Type B pancreatic cell (in vitro differentiated cells): ENCODE measurements around the gene HHATL. TPM values are rescaled to one million over a fixed set of nuclear protein-coding genes. Genes with fewer than 3 reads are reported as not detected.
A peak's percentile ranks its signal among the peaks of the same experiment; 100 is the strongest.

ENCODE experiments used
- DNase-seq: peaks from one replicate; pipeline ENCODE4 v3.0.0; 2021; ENCODE audit warnings: mixed read lengths; ENCODE audit not compliant: unreplicated experiment; ENCODE audit errors: extremely low spot score
- H3K27ac Mint-ChIP-seq: 2 replicates; pipeline ENCODE4 v1.8.0; 2021; ENCODE audit warnings: mild to moderate bottlenecking, mixed read lengths
- H3K27me3 Mint-ChIP-seq: 2 replicates; pipeline ENCODE4 v1.8.0; 2021; ENCODE audit warnings: mixed read lengths
- H3K36me3 Mint-ChIP-seq: 2 replicates; pipeline ENCODE4 v1.8.0; 2021; ENCODE audit warnings: mixed read lengths
- H3K4me1 Mint-ChIP-seq: one replicate; pipeline ENCODE4 v1.8.0; 2021; ENCODE audit warnings: mixed read lengths; ENCODE audit not compliant: unreplicated experiment
- H3K4me3 Mint-ChIP-seq: 2 replicates; pipeline ENCODE4 v1.8.0; 2021; ENCODE audit warnings: mild to moderate bottlenecking, mixed read lengths
- H3K9me3 Mint-ChIP-seq: 2 replicates; pipeline ENCODE4 v1.8.0; 2021; ENCODE audit warnings: mixed read lengths
- total RNA-seq: library from RNA; stranded (reverse); gene quantifications from 2 replicates; pipeline ENCODE4 v1.2.1, GENCODE V29; 2021; ENCODE audit warnings: low replicate concordance
- TF ChIP-seq, protein P1 (sequence below): fragments of 200-600 bp; sonication (generic); conservative IDR thresholded peaks from 2 replicates; pipeline ENCODE4 v1.5.0; 2021; ENCODE audit warnings: antibody characterized with exemption, mild to moderate bottlenecking

The HHATL gene
- total RNA-seq, 1 donor from 2014 or later: not detected

DNA sequence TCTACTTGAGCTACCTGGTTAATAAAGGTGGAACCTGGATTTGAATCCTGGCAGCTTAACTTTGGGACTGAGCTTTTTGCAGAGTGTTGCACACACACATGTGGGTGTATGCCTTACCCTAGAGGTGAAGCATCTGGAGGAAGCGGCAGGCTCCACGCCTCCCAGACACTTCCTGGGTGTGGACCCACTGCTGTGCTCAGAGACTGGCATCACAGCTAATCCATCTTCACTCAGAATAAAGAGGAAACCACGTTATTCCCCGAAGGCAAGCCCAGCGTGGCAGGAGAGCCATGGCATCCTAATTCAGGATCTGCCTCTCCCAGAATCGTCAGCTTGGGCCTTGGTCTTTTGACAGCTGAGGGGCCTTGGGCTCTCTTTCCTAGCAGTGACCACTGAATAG is 45.0 kb upstream of the HHATL start:
- Mint-ChIP-seq H3K4me1 (no peaks in the 10 kb centered on the region), H3K36me3 (no peaks in the 10 kb centered on the region), H3K4me3 (no peak overlapping the region), H3K27me3 (no peaks in the 10 kb centered on the region), H3K9me3 (no peaks in the 10 kb centered on the region), H3K27ac (no peak overlapping the region)
- no peak for DNase-seq
- TF ChIP-seq, protein P1, sequence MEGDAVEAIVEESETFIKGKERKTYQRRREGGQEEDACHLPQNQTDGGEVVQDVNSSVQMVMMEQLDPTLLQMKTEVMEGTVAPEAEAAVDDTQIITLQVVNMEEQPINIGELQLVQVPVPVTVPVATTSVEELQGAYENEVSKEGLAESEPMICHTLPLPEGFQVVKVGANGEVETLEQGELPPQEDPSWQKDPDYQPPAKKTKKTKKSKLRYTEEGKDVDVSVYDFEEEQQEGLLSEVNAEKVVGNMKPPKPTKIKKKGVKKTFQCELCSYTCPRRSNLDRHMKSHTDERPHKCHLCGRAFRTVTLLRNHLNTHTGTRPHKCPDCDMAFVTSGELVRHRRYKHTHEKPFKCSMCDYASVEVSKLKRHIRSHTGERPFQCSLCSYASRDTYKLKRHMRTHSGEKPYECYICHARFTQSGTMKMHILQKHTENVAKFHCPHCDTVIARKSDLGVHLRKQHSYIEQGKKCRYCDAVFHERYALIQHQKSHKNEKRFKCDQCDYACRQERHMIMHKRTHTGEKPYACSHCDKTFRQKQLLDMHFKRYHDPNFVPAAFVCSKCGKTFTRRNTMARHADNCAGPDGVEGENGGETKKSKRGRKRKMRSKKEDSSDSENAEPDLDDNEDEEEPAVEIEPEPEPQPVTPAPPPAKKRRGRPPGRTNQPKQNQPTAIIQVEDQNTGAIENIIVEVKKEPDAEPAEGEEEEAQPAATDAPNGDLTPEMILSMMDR: no peak

DNA sequence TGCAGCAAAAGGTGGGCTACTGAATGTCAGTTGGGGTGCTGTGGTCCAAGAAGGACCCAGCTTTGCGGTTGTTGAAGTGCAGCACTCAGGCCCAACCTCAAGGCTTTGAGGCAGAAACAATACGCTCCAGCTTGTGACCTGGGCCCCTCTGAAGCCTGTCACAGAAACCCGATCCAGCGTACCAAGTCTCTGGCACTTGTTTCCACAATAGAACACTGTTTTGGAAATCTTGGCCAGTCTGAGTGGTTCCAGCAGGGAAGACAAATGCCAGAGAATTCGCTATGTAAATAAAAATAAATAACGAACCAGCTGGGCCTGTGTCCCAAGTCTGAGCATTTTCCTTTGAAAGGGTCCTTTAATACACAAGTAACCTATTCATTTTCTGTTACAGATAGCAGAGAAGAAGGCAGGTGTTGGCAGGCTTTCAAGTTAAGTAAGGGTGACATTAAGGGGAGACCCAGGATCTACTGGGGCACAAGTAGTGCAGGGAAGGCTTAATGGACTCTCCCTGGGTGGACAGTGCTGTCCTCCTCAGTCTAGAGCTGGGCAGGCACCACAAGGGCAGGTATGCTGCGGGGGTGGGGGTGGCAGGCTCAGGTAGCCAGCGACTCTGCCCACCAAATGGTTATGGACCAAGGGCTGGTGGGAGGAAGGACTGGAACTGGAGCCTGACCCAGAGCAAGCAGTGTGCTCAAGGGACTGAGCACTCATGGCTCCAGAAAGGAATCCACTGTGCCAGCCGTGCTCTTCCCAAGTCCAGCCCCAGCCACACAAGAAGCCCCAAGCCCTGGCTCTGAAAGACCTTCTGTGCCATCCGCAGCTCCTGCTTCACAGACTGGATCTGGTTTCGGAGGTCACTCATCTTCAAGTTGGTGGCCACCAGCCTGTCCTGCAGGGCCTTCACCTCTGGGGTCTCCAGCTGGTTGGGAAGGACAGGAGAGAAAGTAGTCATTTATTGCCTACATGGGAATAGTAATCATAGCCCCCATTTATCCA is 44.2 kb upstream of the HHATL start:
- Mint-ChIP-seq H3K4me3 (no peak overlapping the region), H3K36me3 (no peaks in the 10 kb centered on the region), H3K9me3 (no peaks in the 10 kb centered on the region), H3K4me1 (no peaks in the 10 kb centered on the region), H3K27me3 (no peaks in the 10 kb centered on the region), H3K27ac (no peak overlapping the region)
- TF ChIP-seq, protein P1: no peak
- DNase-seq: no peak

DNA sequence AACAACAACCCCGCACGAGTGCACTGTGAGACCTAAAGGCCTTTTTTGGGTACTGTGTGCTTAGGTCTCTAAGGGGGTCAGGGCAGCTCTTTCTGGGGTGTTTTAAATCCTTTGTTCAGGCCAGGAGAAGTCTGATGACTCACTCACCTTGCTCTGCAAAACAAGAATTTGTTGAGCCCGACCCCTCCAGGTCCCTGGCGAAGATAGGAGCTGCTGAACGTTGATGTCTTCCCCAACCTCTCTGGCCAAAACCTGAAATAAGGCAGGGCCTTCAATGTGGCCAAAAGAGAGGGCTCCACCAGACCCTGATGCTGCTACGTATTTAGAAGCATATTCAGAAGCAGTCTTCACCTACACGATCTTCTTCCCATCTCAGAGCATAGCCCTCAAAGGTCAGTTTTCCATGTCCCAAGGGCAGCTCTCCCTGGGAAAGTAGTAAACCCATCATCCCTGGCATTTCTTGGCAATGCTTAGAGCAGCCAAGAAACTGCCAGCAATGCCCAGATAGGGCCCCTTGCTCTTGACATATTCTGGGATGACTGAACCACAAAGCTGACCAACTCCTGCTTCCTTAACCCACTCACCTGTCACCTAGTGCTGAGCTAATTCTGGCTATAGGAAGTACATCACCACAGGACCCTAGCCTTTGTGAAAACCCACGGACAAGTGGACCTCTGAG is 43.3 kb upstream of the HHATL start:
- Mint-ChIP-seq H3K9me3 (no peaks in the 10 kb centered on the region), H3K4me3 (no peak overlapping the region), H3K27me3 (peaks cover 4% of the 10 kb centered on the region), H3K4me1 (no peaks in the 10 kb centered on the region), H3K36me3 (no peaks in the 10 kb centered on the region), H3K27ac (no peak overlapping the region)
- TF ChIP-seq, protein P1: no peak
- DNase-seq: peak; percentile 39

GRCh38 chr3:42745291-42745745 is 42.7 kb upstream of the HHATL start:
- no peak overlapping the region for H3K27ac Mint-ChIP-seq
- TF ChIP-seq, protein P1: no peak
- H3K36me3 Mint-ChIP-seq: no peaks in the 10 kb centered on the region
- H3K4me3 Mint-ChIP-seq: no peak overlapping the region
- peaks cover 9% of the 10 kb centered on the region for H3K27me3 Mint-ChIP-seq
- no peaks in the 10 kb centered on the region for H3K9me3 Mint-ChIP-seq
- no peak for DNase-seq
- H3K4me1 Mint-ChIP-seq: no peaks in the 10 kb centered on the region

DNA sequence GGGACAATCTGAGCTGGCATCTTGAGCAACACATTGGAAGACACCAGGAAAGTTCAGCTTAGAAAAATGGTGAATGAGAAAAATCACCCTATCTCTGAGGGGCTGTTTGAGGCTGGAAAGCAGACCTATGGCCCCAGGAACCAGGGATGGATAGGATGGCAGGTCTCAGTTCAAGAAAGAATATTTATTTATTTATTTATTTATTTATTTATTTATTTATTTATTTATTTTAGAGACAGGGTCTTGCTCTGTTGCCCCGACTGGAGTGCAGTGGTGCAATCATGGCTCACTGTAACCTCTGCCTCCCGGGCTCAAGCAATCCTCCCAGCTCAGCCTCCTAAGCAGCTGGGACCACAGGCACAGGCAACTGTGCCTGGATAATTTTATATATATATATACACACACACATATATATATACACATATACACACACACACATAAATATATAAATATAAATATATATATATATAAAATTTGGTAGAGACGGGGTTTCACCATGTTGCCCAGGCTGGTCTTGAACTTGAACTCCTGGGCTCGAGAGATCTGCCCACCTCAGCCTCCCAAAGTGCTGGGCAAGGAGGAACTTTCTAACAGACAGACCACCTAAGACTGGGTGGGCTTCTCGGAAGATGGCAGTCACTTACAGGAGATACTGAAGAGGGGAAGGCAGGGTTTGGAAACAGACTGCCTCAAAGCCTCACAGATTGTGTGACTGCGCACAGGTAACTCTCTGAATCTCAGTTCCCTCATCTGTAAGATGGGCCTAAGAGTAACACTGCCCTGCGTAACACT is 40.8 kb upstream of the HHATL start:
- no peaks in the 10 kb centered on the region for H3K36me3 Mint-ChIP-seq
- no peak overlapping the region for H3K27ac Mint-ChIP-seq
- peaks cover 9% of the 10 kb centered on the region for H3K27me3 Mint-ChIP-seq
- H3K4me1 Mint-ChIP-seq: no peaks in the 10 kb centered on the region
- no peak overlapping the region for H3K4me3 Mint-ChIP-seq
- TF ChIP-seq, protein P1: no peak
- H3K9me3 Mint-ChIP-seq: no peaks in the 10 kb centered on the region
- DNase-seq: no peak
